K562 (cell line): ENCODE results near the gene DNAJB13. TPM values are rescaled to one million over a fixed set of nuclear protein-coding genes. Genes with fewer than 3 reads are reported as not detected.

ENCODE experiments used
- ATF6 ChIP-seq: sonication (generic); formaldehyde crosslinking; IDR thresholded peaks from 2 replicates; pipeline ENCODE4 v1.4.0; 2020; ENCODE audit warnings: mild to moderate bottlenecking, missing genetic modification reagents
- DDX20 ChIP-seq: fragments of 450-650 bp; IDR thresholded peaks from 2 replicates; pipeline ENCODE4 v1.6.1; 2016; ENCODE audit warnings: missing genetic modification characterization, low read depth, mild to moderate bottlenecking, missing compliant biosample characterization, moderate library complexity
- FOXK1 ChIP-seq: sonication (generic); formaldehyde crosslinking; IDR thresholded peaks from 2 replicates; pipeline ENCODE4 v1.8.0; 2022; ENCODE audit warnings: missing genetic modification reagents, mild to moderate bottlenecking, borderline replicate concordance
- KDM2B ChIP-seq: fragments of 250-450 bp; sonication (Bioruptor Pico); IDR thresholded peaks from 2 replicates; pipeline ENCODE4 v1.8.0; 2021; ENCODE audit warnings: mild to moderate bottlenecking, moderate library complexity
- NCOA1 ChIP-seq: fragments of 450-650 bp; IDR thresholded peaks from 2 replicates; pipeline ENCODE4 v1.6.1; 2016; ENCODE audit warnings: low read depth
- REST ChIP-seq, 2 experiments: fragments of 450-650 bp; formaldehyde crosslinking in 1 of 2; IDR thresholded peaks; 2 replicates each; pipeline versions ENCODE4 v1.4.0 to v1.6.1; 2014 to 2020; ENCODE audit warnings: mild to moderate bottlenecking in 2 of 2, borderline replicate concordance in 1 of 2, low read depth in 1 of 2
- SAFB ChIP-seq: fragments of 200-400 bp; formaldehyde crosslinking; IDR thresholded peaks from 2 replicates; pipeline ENCODE4 v1.6.1; 2017; ENCODE audit warnings: low read depth, low read length, borderline replicate concordance
- SIN3B ChIP-seq: fragments of 450-650 bp; IDR thresholded peaks from 2 replicates; pipeline ENCODE4 v1.6.1; 2017; ENCODE audit warnings: low read depth, mild to moderate bottlenecking, moderate library complexity
- TBL1XR1 ChIP-seq, 2 experiments: IDR thresholded peaks; 2 replicates each; pipeline ENCODE4 v1.6.1; 2012; ENCODE audit warnings: improper control_type of control experiment in 2 of 2, low read length in 2 of 2, mild to moderate bottlenecking in 1 of 2
- TEAD1 ChIP-seq, 2 experiments: fragments of 450-650 bp in 1 of 2; sonication (generic) in 1 of 2; formaldehyde crosslinking; IDR thresholded peaks; 2 replicates each; pipeline versions ENCODE4 v1.4.0 to v1.8.0; 2020 to 2022; ENCODE audit warnings: mild to moderate bottlenecking in 2 of 2, missing genetic modification reagents in 1 of 2
- USF1 ChIP-seq: sonication (generic); formaldehyde crosslinking; IDR thresholded peaks from 2 replicates; pipeline ENCODE4 v1.9.0; 2022; ENCODE audit warnings: mild to moderate bottlenecking, missing genetic modification reagents
- ZBTB7A ChIP-seq: IDR thresholded peaks from 2 replicates; pipeline ENCODE4 v1.6.1; 2011; ENCODE audit warnings: low read depth, mild to moderate bottlenecking, low read length, moderate library complexity, borderline replicate concordance; ENCODE audit not compliant: control insufficient read depth
- ZFP30 ChIP-seq: fragments of 250-450 bp; sonication (Bioruptor Pico); IDR thresholded peaks from 2 replicates; pipeline ENCODE4 v1.8.0; 2022; ENCODE audit warnings: moderate library complexity, mild to moderate bottlenecking, inconsistent platforms, borderline replicate concordance
- ZNF324 ChIP-seq: fragments of 250-450 bp; sonication (Bioruptor Pico); IDR thresholded peaks from 2 replicates; pipeline ENCODE4 v1.4.0; 2020; ENCODE audit warnings: mild to moderate bottlenecking
- polyA plus RNA-seq, 8 experiments: library from polyadenylated mRNA; depleted of rRNA in 4 of 8; stranded (reverse) in 5 of 8; unstranded in 3 of 8; fragments of >200 nt; fragmentation: Nextera tagmentation in 2 of 8; fragmentation: Illumina TruSeq in 1 of 8; extraction: Ambion mirVana in 2 of 8; extraction: Trizol in 1 of 8; gene quantifications; 2 replicates each; pipeline versions ENCODE4 v1.2.1 to v1.2.3, GENCODE V29; 2011 to 2014; ENCODE audit warnings: inconsistent platforms in 1 of 8, missing spikeins in 1 of 8
- total RNA-seq, 7 experiments: library from RNA; depleted of rRNA in 6 of 7; stranded (reverse); fragments of >200 nt in 6 of 7; fragmentation: Illumina TruSeq in 2 of 7; extraction: Trizol in 2 of 7; gene quantifications; 2 replicates each; pipeline versions ENCODE4 v1.2.1 to v1.2.3, GENCODE V29; 2011 to 2021; ENCODE audit warnings: low replicate concordance in 1 of 7

DNAJB13 gene
- total and polyA plus RNA-seq, 9 of the 15 experiments (the other 6 are each of a cell fraction or from before 2014, with no cell fraction given), result 0.14 TPM; not detected in 8

- TF ChIP-seq USF1 (peak; percentile 99), ZFP30 (CRISPR knock-in tag) (no peak), TBL1XR1 (IDR thresholded peaks at IDR 0.05; ENCODE audit: low read length in 2 of 2) (peak in 1 of 2 experiments; percentile 46; a peak in 1 of 4 replicates), SIN3B (0 out of 2 replicates have a peak, but pooled peaks have one; percentile 57), FOXK1 (CRISPR knock-in tag) (no peak), NCOA1 (no peak), DDX20 (tag) (no peak), ZNF324 (CRISPR knock-in tag) (0 out of 2 replicates have a peak, but pooled peaks have one; percentile 6), SAFB (no peak), TEAD1 (CRISPR knock-in tag; IDR thresholded peaks at IDR 0.05) (peak in 1 of 2 experiments; percentile 61; a peak in 2 of 4 replicates), REST (IDR thresholded peaks at IDR 0.05; ENCODE audit: borderline replicate concordance) (peak; percentile 92), REST (CRISPR knock-in tag; IDR thresholded peaks at IDR 0.05; ENCODE audit: low read depth) (no peak), ZBTB7A (peak; percentile 81; the same call in 1 of the 2 replicates), KDM2B (CRISPR knock-in tag) (0 out of 2 replicates have a peak, but pooled peaks have one; percentile 38), ATF6 (CRISPR knock-in tag) (0 out of 2 replicates have a peak, but pooled peaks have one; percentile 47)
Measured at GRCh38 chr11:73982990-73983740, 32.3 kb downstream of the DNAJB13 start (continued).
